ENCODE data around the gene ZNF460.

The ZNF460 gene

DNA sequence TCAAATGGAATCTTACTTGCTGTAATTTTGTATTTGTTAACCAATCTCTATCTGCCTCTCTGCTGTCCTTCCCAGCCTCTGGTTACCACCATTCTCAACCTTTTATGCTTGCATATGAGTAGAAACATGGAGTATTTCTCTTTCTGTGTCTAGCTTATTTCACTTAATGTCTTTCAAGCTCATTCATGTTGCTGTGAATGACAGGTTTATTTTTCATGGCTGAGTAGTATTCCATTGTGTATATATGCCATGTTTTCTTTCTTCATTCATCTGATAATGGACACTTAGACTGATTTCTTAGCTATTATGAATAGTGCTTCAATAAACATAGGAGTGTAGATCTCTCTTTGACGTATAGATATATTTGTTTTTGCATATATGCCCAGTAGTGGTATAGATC, 13.4 kb downstream of the ZNF460 start:
- TF ChIP-seq, protein P1, sequence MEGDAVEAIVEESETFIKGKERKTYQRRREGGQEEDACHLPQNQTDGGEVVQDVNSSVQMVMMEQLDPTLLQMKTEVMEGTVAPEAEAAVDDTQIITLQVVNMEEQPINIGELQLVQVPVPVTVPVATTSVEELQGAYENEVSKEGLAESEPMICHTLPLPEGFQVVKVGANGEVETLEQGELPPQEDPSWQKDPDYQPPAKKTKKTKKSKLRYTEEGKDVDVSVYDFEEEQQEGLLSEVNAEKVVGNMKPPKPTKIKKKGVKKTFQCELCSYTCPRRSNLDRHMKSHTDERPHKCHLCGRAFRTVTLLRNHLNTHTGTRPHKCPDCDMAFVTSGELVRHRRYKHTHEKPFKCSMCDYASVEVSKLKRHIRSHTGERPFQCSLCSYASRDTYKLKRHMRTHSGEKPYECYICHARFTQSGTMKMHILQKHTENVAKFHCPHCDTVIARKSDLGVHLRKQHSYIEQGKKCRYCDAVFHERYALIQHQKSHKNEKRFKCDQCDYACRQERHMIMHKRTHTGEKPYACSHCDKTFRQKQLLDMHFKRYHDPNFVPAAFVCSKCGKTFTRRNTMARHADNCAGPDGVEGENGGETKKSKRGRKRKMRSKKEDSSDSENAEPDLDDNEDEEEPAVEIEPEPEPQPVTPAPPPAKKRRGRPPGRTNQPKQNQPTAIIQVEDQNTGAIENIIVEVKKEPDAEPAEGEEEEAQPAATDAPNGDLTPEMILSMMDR (conservative IDR thresholded peaks at IDR 0.05; ENCODE audit: low read depth, low read length): no peak
- no peak for DNase-seq (ENCODE audit: low read depth)
- H3K4me3 ChIP-seq (ENCODE audit: low read depth, low read length): no peak overlapping the region

DNA sequence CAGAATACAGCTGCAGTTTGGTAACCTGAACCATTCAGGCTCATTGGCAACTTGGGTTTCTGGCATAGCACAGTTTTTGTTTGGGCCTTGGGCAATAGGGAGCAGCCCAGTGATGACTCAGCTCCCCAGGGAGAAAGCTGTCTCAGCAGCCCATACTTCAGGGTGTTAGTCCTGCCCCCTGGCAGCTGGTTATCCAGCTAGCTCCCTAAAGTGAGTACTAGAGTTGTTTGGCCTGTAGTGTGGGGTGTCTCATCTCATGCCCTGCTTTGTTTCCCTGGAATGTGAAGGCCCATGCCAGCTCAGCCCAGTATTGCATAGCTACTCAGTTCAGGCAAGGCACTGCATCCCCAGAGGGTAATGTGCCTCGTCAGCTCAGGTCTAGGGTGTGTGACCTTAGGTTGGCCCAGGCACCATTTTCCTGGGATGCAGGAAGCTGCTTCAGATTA, 21.8 kb downstream of the ZNF460 start:
- TF ChIP-seq, protein P1 (conservative IDR thresholded peaks at IDR 0.05; ENCODE audit: low read depth, low read length): peak; percentile 29
- DNase-seq (ENCODE audit: low read depth): peak; percentile 98
- no peak overlapping the region for H3K4me3 ChIP-seq (ENCODE audit: low read depth, low read length)

DNA sequence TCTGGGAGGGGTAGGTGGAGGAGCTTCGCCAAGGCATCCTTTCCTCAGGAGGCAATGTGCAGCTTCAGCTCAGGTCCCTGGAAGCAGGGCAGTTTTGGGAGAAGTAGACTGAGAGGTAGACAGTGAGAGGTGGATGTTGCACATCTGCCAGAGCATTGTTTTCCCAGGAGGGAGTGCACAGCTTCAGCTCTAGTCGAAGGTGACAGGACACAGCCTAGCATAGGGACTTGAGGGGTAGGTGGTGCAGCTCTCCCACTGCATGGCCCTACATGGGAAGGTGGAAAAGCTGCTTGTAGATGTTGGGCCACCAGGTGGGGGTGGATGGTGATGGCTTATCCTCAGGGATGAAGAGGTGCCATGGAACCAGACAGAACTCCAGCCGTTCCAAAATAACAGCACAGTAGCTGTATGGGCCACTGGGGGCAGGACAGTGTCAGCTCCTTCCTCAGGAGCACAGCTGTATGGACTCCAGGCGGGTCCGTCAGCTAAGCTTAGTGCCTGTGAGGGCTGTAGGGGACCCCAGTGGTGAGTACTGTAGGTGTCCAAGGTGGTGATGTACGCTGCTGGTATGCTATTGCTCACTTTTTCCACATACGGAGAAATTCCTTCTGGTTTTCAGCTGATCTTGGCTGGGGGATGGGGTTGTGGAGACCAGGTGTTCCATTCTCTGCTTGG, 22.6 kb downstream of the ZNF460 start:
- TF ChIP-seq, protein P1 (conservative IDR thresholded peaks at IDR 0.05; ENCODE audit: low read depth, low read length): peak; percentile 20
- H3K4me3 ChIP-seq (ENCODE audit: low read depth, low read length): no peak overlapping the region
- peak; percentile 69 for DNase-seq (ENCODE audit: low read depth)

DNA sequence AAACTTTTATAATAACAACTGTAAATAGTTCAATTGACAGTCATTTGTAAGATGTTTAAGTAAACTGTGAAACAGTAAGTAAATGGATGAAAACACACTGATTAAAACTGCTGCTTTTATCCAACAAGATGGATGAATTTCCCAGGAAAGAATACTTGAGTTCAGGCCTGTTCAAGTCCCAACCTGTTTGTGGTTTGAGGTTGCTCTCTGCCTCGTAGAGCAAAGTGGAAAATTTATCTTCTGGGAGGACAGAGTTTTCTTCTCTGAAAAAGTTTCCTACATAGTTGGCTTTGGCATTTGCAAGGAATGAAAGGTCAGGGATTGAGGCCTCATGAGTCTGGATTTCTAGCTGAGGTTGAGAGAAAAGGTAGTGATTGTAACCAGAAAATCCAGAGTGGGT, 24.8 kb downstream of the ZNF460 start:
- TF ChIP-seq, protein P1 (conservative IDR thresholded peaks at IDR 0.05; ENCODE audit: low read depth, low read length): no peak
- H3K4me3 ChIP-seq (ENCODE audit: low read depth, low read length): no peak overlapping the region
- DNase-seq (ENCODE audit: low read depth): peak; percentile 31

DNA sequence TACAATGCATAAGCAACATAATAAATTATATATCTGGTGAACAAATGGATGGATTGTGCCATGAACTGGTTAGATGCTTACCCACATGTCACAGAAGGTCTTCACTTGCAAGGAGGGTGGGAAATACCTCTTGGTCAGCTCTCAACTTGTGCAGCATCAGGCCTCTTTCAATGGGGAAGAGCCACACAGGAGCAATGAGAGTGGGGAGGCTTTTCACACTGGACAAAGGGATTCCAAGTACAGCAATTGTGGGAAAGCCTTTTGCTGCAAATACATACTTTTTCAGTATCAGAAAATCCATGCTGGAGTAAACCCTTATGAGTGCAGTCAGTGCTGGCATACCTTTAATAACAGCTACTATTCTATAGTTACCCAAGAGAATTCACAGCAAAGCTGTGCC, 28.2 kb downstream of the ZNF460 start:
- no peak overlapping the region for H3K4me3 ChIP-seq (ENCODE audit: low read depth, low read length)
- DNase-seq (ENCODE audit: low read depth): no peak
- TF ChIP-seq, protein P1 (conservative IDR thresholded peaks at IDR 0.05; ENCODE audit: low read depth, low read length): no peak

DNA sequence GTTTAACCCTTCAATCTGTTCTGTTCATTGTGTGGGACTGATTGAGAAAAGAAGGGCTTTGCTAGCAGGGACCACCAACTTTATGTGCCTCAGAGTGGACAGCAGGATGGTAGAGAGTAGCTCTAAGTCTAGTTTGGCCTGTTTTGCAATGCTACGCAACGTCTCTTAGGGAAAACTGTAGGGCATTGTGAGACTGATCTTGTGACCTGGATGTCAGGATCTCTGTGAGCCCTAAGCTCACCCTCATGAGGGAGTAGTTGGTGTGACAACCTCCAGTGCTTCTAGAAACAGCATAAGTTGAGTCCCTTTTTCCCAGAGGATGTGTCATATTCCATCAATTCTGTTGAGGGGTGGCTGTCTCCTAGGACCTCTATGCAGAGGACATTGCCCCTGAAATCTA, 30.5 kb downstream of the ZNF460 start:
- H3K4me3 ChIP-seq (ENCODE audit: low read depth, low read length): no peak overlapping the region
- TF ChIP-seq, protein P1 (conservative IDR thresholded peaks at IDR 0.05; ENCODE audit: low read depth, low read length): no peak
- no peak for DNase-seq (ENCODE audit: low read depth)

DNA sequence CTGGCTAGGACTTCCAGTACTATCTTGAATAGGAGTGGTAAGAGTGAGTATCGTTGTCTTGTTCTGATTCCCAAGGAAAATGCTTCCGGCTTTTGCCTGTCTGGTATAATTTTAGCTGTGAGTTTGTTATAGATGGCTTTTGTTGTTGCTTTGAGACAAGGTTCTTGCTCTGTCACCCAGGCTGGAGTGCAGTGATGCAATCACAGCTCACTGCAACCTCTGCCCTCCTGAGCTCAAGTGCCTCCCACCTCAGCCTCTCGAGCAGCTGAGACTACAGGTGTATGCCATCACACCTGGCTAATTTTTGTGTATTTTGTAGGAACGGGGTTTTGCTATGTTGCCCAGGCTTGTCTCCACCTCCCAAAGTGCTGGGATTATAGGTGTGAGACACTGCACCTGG, 33.9 kb downstream of the ZNF460 start:
- no peak for DNase-seq (ENCODE audit: low read depth)
- no peak overlapping the region for H3K4me3 ChIP-seq (ENCODE audit: low read depth, low read length)
- TF ChIP-seq, protein P1 (conservative IDR thresholded peaks at IDR 0.05; ENCODE audit: low read depth, low read length): no peak

Data from choroid plexus epithelial cell (primary cell).